AG09309 (cell line): ENCODE results near the gene ZNF326.

Experiments used
- DNase-seq: peaks from one replicate; pipeline ENCODE4 v3.0.0-alpha.2; 2010; ENCODE audit warnings: low read depth
- H3K4me3 ChIP-seq: 2 replicates; pipeline ENCODE4 v1.5.1; 2011; ENCODE audit warnings: mild to moderate bottlenecking, low read depth, low read length, moderate library complexity; ENCODE audit not compliant: control insufficient read depth
- TF ChIP-seq, protein P1 (sequence below): IDR thresholded peaks from 2 replicates; pipeline ENCODE4 v1.5.1; 2011; ENCODE audit warnings: mild to moderate bottlenecking, low read depth, low read length, inconsistent platforms; ENCODE audit not compliant: insufficient read depth, control insufficient read depth; ENCODE audit errors: missing control alignments

The ZNF326 gene

DNA sequence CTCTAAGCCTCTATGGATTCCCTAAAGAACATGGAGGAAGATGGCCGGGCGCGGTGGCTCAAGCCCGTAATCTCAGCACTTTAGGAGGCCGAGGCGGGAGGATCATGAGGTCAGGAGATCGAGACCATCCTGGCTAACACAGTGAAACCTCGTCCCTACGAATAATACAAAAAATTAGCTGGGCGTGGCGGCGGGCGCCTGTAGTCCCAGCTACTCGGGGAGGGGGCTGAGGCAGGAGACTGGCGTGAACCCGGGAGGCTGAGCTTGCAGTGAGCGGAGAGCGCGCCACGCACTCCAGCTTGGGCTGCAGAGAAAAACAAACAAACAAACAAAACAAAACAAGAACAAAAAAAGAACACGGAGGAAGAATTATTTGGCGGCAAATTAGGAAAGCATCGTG is 5.8 kb upstream of the ZNF326 start:
- no peak for DNase-seq
- H3K4me3 ChIP-seq = no peak overlapping the region
- TF ChIP-seq, protein P1, sequence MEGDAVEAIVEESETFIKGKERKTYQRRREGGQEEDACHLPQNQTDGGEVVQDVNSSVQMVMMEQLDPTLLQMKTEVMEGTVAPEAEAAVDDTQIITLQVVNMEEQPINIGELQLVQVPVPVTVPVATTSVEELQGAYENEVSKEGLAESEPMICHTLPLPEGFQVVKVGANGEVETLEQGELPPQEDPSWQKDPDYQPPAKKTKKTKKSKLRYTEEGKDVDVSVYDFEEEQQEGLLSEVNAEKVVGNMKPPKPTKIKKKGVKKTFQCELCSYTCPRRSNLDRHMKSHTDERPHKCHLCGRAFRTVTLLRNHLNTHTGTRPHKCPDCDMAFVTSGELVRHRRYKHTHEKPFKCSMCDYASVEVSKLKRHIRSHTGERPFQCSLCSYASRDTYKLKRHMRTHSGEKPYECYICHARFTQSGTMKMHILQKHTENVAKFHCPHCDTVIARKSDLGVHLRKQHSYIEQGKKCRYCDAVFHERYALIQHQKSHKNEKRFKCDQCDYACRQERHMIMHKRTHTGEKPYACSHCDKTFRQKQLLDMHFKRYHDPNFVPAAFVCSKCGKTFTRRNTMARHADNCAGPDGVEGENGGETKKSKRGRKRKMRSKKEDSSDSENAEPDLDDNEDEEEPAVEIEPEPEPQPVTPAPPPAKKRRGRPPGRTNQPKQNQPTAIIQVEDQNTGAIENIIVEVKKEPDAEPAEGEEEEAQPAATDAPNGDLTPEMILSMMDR = no peak

DNA sequence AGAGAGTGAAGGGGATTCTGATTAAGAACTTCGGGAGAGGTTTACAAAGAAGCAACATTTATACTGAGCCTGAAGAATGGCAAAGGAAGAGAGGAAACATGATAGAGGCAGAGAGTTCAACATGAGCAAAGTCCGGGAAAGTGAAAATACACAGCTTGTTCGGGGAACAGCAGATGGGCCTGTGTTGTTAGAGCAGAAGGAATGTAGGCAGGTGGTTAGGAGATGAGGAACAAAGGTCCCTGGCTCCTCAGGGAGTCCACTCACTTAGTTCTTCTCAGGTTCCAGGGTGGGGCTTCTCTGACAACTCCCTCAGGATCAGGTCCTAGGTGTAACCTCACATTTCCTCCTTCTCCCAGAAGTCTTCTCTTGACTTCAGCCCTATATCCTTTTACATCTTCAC is 5.1 kb upstream of the ZNF326 start:
- no peak for DNase-seq
- no peak overlapping the region for H3K4me3 ChIP-seq
- TF ChIP-seq, protein P1 = no peak

- no peak overlapping the region for H3K4me3 ChIP-seq
- no peak for DNase-seq
- TF ChIP-seq, protein P1 = no peak
These were observed 3.7 kb upstream of the ZNF326 start for GRCh38 chr1:89990976-89991831.

DNA sequence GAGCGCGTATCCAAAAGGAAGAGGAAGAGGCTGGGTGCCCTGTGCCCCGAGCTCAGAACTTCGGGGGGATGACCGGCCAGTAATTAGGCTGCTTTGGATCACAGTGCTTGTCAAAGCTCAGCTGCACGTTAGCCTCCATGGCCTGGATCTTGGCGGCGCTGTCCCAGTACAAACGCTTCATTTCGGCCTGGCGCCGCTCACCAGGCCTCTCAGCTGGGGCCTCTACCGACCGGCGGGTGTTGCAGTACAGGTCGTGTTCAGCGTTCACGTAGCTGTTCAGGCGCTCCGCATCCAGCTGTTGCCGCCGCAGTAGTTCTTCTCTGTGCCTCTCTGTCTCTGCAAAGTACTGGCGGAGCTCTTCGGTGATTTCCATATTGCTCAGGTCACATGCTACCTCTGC is 1.4 kb upstream of the ZNF326 start:
- DNase-seq = no peak
- H3K4me3 ChIP-seq = no peak overlapping the region

GRCh38 chr1:89994231-89994804 is 592 bp upstream of the ZNF326 start:
- TF ChIP-seq, protein P1 = no peak
- DNase-seq = no peak
- H3K4me3 ChIP-seq = peak overlapping the region; percentile 74

More for the DNA sequence above, 1.4 kb upstream of the ZNF326 start:
- TF ChIP-seq, protein P1 = no peak

DNA sequence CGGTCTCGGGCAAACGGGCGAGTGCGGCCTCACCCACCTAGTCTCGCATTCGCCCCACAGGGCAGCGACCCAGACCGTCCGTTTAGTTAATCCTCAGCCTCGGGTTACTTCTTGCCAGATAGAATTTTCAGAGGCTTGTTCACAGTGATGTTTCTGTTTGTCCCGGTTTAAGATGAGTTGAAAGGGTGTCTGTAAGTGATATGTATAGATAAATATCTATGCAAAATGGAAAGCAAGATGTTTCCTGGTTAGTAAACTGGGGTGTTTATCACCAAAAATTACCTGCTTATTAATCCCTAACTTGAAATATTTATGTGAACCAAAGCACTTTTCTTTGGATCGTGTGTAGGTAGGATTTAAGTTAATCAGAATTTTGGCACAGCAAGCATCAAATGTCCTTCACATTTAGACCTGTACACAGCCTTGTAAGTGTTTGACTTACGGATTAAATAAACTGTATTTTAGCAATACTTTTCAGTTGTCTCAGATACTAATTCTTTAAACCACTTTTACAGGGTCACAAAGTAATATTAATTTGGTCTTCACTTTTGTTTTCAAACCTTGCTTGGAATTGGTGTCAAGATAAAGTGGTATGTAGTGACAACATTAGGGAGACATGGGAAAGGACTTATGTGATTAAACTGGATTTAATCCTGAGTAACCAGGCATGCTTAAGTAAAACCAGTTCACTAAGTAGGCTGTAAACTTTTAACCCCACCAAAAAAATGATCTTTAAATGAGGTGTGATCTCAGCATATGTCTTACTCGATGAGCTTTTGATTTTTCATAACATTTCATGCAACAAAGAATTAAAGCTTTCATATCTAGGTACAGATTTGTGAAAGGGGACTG is 914 bp downstream of the ZNF326 start:
- TF ChIP-seq, protein P1 = no peak
- H3K4me3 ChIP-seq = peak overlapping the region; percentile 74
- no peak for DNase-seq
